Measurements from ENCODE around the gene TRIM32.

Gene TRIM32

GRCh38 chr9:116705531-116705930 lies 18.4 kb downstream of the TRIM32 start:
- no peak for DNase-seq (ENCODE audit: low spot score)

DNA sequence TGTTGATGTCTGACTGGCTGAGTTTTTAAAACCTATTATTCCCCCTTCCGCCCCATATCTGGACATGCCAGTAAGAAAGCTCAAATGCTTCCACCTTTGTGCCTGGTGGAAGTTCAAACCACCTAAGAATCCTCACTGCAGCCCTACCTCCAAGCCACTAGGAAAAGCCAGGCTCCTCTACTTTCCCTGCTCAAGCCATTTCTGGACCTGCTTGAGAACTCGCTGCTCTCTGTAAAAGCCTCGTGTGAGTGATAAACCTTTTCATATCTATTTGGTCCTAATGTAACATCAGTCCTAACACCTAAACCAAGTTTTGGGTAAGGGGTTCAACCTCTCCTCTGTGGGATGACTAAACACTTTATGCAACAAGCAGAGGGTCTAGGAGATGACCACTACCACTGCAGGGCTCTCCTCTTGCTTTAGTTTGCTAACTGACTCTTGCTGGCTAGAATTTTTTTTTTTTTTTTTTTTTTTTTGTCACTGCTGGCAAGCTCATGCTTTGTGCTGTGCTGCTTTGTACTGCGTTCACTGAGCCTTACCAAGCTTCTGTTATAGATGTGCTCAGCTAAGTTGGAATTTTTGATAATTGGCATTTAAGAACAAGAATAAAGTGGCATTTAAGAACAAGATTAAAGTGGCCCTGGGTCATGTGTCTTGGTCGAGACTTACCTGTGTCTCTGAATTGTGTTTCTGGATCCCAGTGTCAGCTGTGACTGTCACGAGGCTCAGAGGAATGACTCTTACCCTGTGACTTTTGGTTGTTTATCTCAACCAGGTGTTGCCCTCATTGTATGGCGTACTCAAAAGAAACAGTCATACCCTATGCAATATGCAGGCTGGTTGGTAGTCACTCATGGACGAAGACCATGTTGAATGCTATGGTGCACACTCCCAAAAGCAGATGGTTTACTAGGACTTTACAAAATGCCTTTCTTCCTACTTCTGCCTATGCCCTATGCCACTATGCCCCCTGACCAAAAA lies 19.5 kb downstream of the TRIM32 start:
- DNase-seq (ENCODE audit: low spot score): no peak

DNA sequence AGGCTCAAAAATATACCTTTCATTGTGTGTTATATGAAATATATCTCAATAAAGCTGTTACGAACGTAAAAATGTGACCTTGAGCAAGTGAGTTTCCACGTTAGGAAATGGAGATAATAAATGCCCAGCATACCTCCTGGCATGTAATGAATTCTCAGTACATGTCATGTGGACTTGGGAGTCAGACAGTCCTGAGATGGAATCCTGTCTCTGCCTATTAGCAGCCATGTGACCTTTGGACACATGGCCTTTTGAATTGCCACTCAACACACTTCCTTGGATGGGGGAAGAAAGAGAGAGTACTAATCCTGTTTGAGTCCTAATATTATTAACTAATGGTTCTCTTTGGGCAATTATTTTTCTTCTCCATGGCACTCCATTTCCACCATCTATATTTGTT lies 25.7 kb downstream of the TRIM32 start:
- no peak for DNase-seq (ENCODE audit: low spot score)

GRCh38 chr9:116713271-116713670 lies 26.2 kb downstream of the TRIM32 start:
- no peak for DNase-seq (ENCODE audit: low spot score)

- DNase-seq (ENCODE audit: low spot score): no peak
Measured at GRCh38 chr9:116715751-116716150, 28.6 kb downstream of the TRIM32 start.

- DNase-seq (ENCODE audit: low spot score): no peak
Measured at GRCh38 chr9:116716438-116716837, 29.3 kb downstream of the TRIM32 start.

DNA sequence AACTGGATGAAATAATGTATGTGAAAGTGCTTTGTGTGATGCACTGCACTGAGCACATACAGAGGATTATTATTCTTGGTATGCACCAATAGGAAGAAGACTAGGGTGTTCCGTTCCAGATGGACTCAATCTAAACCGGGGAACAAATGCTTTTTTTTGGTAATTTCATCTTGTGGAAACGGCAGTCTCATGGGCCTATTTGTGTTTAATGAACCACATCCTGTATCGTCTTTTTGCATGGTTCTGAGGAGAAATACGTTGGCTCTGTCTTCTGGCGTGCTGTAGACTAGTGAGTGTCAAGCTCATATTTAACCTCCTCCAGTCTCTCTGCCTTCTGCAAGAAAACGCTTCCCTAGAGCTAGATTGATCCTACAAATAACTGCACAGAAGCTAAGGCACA lies 30.0 kb downstream of the TRIM32 start:
- no peak for DNase-seq (ENCODE audit: low spot score)

- no peak for DNase-seq (ENCODE audit: low spot score)
Measured at GRCh38 chr9:116718111-116718510, 31.0 kb downstream of the TRIM32 start.

GRCh38 chr9:116720111-116720510 lies 33.0 kb downstream of the TRIM32 start:
- DNase-seq (ENCODE audit: low spot score): no peak

GRCh38 chr9:116721411-116721810 lies 34.3 kb downstream of the TRIM32 start:
- no peak for DNase-seq (ENCODE audit: low spot score)

GRCh38 chr9:116721944-116722343 lies 34.8 kb downstream of the TRIM32 start:
- DNase-seq (ENCODE audit: low spot score): no peak

DNA sequence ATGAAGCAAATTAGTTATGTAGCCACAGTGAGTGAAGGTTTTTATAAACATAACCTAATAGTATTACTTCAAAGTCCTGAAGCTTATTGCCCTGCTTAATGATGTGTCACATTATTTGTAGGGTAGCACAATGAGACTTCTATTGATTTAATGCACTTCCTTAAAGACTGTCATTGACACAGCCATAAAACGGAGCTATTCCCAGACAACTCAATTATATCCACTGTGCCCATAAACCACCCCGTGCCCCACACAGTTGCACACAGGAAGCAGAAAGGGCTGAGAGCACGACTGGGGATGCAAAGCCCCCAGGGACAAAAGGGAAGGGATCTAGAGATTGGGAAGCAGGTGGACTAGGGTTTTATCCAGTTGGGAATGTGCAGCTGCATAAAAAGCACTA lies 37.0 kb downstream of the TRIM32 start:
- no peak for DNase-seq (ENCODE audit: low spot score)

DNA sequence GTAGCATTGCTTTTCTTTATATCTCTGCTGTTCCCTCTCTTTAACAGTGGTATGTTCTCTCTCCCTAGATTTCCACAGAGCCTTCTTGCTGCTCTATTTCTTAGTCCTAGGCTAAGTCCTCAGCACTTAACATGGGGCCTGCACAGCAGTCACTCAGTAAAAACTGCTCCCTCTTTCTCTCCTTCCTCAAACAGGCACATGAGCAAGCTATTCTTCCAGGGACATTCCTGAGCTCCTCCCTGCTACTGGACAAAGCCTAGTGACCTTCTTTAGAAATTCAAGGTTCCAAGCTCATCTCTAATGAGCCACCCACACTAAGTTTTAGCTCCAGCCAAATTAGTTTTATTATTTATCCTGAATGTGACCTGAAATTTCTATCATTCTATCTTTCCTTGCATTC lies 39.5 kb downstream of the TRIM32 start:
- no peak for DNase-seq (ENCODE audit: low spot score)

DNA sequence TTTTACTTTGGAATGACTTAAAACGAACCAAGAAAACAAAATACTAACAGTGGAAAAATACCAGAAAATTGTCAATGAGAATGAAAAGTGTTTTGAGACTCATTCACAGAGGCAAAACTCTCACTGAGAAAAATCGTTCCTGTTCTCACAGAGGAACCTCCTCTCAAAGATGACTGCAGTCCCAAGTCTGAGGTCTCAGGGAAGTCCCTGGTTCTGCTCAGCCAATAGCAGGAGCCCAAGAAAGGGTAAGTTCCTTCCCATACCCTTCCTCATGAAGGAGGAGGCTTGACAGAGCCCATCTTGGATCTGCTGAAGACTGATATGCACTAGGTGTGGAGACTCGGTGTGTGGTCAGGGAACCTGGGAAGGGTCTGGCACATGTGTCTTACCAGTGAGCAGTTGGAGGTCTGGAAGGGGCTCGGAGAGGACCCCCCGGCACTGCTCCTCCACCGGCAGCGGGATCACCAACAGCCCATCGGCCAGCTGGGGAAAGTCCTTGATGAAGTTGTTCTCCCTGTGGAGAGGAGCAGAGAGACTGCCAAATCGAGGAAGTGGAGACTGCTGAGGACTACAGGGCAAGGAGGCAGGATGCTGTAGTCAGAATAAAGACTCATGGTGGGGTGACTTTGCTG lies 46.0 kb downstream of the TRIM32 start:
- DNase-seq (ENCODE audit: low spot score): no peak

GRCh38 chr9:116736399-116737151 lies 49.5 kb downstream of the TRIM32 start:
- DNase-seq (ENCODE audit: low spot score): no peak

DNA sequence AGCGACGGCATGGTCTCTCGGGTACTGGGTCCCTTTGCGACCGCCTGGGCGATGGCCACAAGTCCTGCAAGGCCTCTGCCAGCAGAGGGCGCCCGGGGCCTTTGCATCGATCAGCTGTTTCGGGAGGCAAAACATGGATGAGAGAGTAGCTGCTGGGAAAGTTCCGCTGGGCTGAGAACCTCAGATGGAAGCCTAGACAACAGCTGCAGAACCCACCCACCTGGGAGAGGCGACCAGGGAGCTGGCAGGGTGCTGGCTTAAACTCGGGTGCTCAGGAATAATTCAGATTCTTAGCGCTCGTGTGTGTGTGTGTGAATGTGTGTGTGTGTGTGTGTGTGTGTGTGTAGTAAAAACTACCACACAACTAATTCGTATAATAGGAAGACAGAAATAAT lies 50.0 kb downstream of the TRIM32 start:
- peak; percentile 12 for DNase-seq (ENCODE audit: low spot score)

DNA sequence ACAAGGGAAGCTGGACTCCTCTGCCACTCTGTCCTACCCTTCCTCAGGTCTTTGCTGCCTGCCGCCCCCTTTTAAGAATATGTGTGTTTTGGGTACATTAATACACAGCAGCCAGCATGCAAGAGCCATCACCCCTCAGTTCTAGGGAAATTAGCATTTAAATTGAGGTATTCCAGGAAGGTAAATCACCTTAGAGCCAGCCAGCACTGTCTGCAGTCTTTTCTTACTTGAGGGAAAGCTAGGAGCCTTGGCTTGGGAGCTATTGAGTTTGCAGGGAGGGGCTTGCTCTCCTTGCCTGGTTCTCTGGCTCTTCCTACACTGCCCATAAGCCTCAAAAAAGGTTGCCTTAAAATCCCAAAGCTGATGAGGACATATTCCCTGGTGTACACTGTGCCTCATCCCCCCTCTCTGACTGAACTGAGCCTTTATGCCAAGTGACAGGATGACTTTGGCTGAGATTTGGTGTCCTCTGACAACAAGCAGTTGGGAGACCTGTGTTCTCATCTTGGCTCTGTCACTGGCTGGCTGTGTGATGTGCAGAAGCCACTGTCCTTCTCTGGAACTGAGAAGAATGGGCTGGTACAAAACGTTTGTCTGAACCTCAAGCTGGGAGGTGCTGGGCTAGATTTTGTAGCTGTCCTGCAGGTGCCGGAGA lies 54.1 kb downstream of the TRIM32 start:
- no peak for DNase-seq (ENCODE audit: low spot score)

- DNase-seq (ENCODE audit: low spot score): no peak
Measured at GRCh38 chr9:116741742-116742141, 54.6 kb downstream of the TRIM32 start.

- no peak for DNase-seq (ENCODE audit: low spot score)
Measured at GRCh38 chr9:116749176-116749575, 62.1 kb downstream of the TRIM32 start.

- DNase-seq (ENCODE audit: low spot score): no peak
Measured at GRCh38 chr9:116749772-116750171, 62.7 kb downstream of the TRIM32 start.

- DNase-seq (ENCODE audit: low spot score): no peak
Measured at GRCh38 chr9:116750510-116750909, 63.4 kb downstream of the TRIM32 start.

All from CD4-positive, alpha-beta T cell treated with Interleukin-6 at 100 ng/mL for 8 hours (primary cell).